ENCODE measurements around the gene RPL7A.

DNA sequence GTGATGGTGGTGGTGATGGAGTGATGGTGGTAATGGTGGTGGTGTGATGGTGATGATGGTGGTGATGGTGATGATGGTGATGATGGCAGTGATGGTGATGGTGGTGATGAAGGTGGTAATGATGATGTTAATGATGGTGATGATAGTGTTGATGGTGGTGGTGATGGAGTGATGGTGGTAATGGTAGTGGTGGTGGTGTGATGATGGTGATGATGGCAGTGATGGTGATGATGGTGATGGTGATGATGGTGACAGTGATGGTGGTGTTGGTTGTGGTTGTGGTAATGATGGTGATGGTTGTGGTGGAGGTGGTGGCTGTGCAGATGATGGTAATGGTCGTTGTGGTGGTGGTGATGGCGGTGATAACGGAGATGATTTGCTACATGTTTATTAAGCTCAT is 35.4 kb downstream of the RPL7A start:
- TF ChIP-seq, protein P1, sequence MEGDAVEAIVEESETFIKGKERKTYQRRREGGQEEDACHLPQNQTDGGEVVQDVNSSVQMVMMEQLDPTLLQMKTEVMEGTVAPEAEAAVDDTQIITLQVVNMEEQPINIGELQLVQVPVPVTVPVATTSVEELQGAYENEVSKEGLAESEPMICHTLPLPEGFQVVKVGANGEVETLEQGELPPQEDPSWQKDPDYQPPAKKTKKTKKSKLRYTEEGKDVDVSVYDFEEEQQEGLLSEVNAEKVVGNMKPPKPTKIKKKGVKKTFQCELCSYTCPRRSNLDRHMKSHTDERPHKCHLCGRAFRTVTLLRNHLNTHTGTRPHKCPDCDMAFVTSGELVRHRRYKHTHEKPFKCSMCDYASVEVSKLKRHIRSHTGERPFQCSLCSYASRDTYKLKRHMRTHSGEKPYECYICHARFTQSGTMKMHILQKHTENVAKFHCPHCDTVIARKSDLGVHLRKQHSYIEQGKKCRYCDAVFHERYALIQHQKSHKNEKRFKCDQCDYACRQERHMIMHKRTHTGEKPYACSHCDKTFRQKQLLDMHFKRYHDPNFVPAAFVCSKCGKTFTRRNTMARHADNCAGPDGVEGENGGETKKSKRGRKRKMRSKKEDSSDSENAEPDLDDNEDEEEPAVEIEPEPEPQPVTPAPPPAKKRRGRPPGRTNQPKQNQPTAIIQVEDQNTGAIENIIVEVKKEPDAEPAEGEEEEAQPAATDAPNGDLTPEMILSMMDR (IDR thresholded peaks at IDR 0.05) = no peak
- no peak for TF ChIP-seq POLR2A (IDR thresholded peaks at IDR 0.05)
